ENCODE measurements around the gene FPR2. TPM values are rescaled to one million over a fixed set of nuclear protein-coding genes. Genes with fewer than 3 reads are reported as not detected.

The FPR2 gene
- total and polyA plus RNA-seq, 9 donors, result 0.21 to 2.4 (median 0.95) TPM

DNA sequence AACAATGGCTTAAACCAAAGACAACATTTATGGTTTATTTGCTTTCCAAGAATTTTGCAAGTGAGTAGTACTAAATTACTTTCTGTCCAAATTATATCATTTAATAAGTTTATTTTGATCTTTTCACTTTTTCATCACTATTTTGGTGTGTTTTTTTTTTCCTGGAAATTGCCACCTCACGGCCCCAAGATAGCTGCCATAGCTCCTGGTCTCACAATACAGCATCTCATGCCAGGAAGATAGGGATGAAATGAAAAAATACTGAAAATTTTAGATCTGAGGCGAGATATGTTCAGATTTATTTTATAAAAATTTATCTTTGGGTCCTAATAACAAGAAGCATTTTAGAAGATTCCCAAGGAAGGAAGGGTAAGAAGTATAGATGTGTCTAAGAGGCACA lies 27.0 kb downstream of the FPR2 start:
- TF ChIP-seq EP300 (IDR thresholded peaks at IDR 0.05), result no peak
- no peak for TF ChIP-seq POLR2A (IDR thresholded peaks at IDR 0.05)
- TF ChIP-seq, protein P1, sequence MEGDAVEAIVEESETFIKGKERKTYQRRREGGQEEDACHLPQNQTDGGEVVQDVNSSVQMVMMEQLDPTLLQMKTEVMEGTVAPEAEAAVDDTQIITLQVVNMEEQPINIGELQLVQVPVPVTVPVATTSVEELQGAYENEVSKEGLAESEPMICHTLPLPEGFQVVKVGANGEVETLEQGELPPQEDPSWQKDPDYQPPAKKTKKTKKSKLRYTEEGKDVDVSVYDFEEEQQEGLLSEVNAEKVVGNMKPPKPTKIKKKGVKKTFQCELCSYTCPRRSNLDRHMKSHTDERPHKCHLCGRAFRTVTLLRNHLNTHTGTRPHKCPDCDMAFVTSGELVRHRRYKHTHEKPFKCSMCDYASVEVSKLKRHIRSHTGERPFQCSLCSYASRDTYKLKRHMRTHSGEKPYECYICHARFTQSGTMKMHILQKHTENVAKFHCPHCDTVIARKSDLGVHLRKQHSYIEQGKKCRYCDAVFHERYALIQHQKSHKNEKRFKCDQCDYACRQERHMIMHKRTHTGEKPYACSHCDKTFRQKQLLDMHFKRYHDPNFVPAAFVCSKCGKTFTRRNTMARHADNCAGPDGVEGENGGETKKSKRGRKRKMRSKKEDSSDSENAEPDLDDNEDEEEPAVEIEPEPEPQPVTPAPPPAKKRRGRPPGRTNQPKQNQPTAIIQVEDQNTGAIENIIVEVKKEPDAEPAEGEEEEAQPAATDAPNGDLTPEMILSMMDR (IDR thresholded peaks at IDR 0.05), result no peak
- Histone ChIP-seq H3K4me3 (no peak overlapping the region), H3K27me3 (no peaks in the 10 kb centered on the region), H3K27ac (no peak overlapping the region), H3K36me3 (no peaks in the 10 kb centered on the region), H3K4me1 (ENCODE audit: insufficient read depth) (peaks cover 2% of the 10 kb centered on the region), H3K9me3 (no peaks in the 10 kb centered on the region)
- 65 to 82% (median 81%) methylated on average over 2 of the region's 2 CpGs for WGBS, 3 donors
- intact Hi-C loops (cut with DNase I), result loop anchor here in 1 of 4 donors (10.0 kb wide), 1 partner anchor 313 kb away; the partner anchor contains the start of gene CEACAM18
- DNase-seq, result no peak

DNA sequence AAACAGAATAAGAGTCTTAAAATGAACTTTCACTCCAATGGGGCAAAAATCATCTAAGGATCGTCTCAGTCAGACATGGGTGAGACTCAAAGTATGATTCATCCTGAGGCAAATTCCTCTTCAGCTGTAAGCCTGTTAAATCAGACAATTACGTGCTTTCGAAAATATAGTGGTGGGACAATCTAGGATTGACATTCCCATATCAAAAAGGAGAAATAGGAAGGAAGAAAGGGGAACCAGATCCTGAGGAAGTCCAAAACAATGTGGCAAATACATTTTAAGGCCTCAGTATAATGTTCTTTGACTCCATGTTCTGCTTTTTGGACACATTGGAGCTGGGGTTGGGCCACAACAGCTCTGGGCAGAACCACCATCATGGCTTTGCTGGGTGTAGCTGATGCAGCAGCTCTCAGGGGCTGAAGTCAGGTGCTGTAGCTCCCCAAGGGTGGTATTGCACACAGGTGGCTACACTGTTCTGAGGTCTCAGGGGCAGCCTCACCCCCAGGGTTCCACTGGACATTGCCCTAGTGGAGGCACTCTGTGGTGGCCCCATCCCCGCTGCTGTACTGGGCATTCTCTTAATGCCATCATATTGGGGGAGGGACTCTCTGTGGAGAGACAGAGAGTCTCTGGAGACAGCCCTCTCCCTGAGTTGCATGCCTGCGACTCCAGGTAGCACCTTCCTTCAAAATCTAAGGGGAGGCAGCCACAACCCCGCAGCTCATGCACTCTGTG lies 28.2 kb downstream of the FPR2 start:
- TF ChIP-seq POLR2A (IDR thresholded peaks at IDR 0.05) (no peak), EP300 (IDR thresholded peaks at IDR 0.05) (no peak)
- TF ChIP-seq, protein P1 (IDR thresholded peaks at IDR 0.05), result no peak
- 82 to 88% (median 83%) methylated on average over 6 of the region's 6 CpGs for WGBS, 3 donors
- Histone ChIP-seq H3K27ac (no peak overlapping the region), H3K9me3 (no peaks in the 10 kb centered on the region), H3K36me3 (no peaks in the 10 kb centered on the region), H3K4me1 (ENCODE audit: insufficient read depth) (peaks cover 2% of the 10 kb centered on the region), H3K4me3 (no peak overlapping the region), H3K27me3 (no peaks in the 10 kb centered on the region)
- no peak for DNase-seq
- intact Hi-C loops (cut with DNase I), result loop anchor here in 1 of 4 donors (10.0 kb wide), 1 partner anchor 314 kb away; the partner anchor contains the start of gene CEACAM18

DNA sequence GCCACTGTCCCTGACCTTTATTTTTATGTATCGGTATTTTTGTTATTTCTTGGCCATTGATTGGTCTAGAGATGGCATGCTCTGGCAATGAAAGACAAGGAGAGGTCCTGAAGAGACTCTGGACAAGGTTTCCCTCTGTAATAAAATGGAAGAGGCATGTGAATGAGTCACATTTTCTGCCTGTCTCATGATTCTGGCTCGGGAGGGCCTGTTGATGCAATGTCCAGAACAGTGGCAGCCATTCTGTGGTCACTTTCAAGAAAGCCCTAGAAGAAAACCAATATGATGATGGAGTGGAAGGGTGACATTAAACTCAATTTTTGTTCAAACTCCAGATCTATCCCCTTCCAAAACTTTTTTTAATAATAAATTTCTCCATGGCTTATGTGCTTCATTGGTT lies 32.0 kb downstream of the FPR2 start:
- Histone ChIP-seq H3K9me3 (no peaks in the 10 kb centered on the region), H3K27ac (no peak overlapping the region), H3K4me3 (no peak overlapping the region), H3K27me3 (no peaks in the 10 kb centered on the region), H3K36me3 (no peaks in the 10 kb centered on the region), H3K4me1 (ENCODE audit: insufficient read depth) (peaks cover 2% of the 10 kb centered on the region)
- intact Hi-C loops (cut with DNase I), result no loop called here
- TF ChIP-seq, protein P1 (IDR thresholded peaks at IDR 0.05), result no peak
- TF ChIP-seq EP300 (IDR thresholded peaks at IDR 0.05), result no peak
- TF ChIP-seq POLR2A (IDR thresholded peaks at IDR 0.05), result no peak
- DNase-seq, result no peak
- WGBS, 3 donors, result 64 to 73% (median 66%) methylated on average over 2 of the region's 2 CpGs

DNA sequence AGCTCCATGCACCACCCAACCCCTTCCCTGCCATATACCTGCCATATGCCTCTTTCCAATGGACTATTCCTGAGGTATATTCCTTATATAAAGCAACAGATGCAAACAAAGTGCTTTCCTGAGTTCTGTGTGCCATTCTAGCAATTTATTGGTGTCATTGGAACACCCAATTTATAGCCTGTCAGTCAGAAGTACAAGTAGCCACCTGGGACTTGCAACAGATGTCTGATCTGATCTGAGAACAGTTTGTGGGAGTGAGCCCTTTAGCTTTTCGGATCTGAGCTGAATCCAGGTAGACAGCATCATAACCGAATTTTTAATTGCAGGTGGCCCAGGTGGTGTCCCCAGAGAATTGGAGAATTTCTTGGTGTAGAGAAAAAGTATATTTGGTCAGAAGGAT lies 33.0 kb downstream of the FPR2 start:
- TF ChIP-seq POLR2A (IDR thresholded peaks at IDR 0.05) (no peak), EP300 (IDR thresholded peaks at IDR 0.05) (no peak)
- TF ChIP-seq, protein P1 (IDR thresholded peaks at IDR 0.05), result no peak
- H3K9me3 ChIP-seq, result no peaks in the 10 kb centered on the region
- no peaks in the 10 kb centered on the region for H3K27me3 ChIP-seq
- no peak overlapping the region for H3K27ac ChIP-seq
- WGBS, 3 donors, result 86 to 91% (median 87%) methylated on average over 2 of the region's 2 CpGs
- no peaks in the 10 kb centered on the region for H3K36me3 ChIP-seq
- peaks cover 4% of the 10 kb centered on the region for H3K4me1 ChIP-seq (ENCODE audit: insufficient read depth)
- no peak for DNase-seq
- intact Hi-C loops (cut with DNase I), result no loop called here
- no peak overlapping the region for H3K4me3 ChIP-seq

All from ovary (tissue), 9 donors.